CD1c-positive myeloid dendritic cell (primary cell): ENCODE measurements around the gene MATN4.

Source experiments
- DNase-seq: peaks from one replicate; pipeline ENCODE4 v3.0.0-alpha.2; 2016; ENCODE audit errors: extremely low spot score

The MATN4 gene

DNA sequence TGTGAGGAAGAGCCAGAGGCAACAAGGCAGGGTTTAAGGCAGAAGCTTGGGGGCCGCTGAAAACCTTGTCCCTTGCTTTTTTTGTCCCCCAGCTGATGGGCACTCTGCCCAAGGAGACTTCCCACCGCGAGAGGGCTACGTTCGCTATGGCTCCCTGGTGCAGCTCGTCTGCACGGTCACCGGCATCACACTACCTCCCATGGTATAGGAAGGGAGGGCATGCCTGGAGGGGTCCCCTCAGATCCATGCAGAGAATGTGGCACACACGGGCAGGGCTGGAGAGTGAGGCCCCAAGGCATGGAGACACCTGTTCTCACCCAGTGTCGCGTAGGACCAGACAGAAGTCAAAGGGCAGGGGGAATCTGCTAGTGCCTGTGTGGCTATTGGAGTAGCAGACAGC is 5.8 kb upstream of the MATN4 start:
- no peak for DNase-seq

DNA sequence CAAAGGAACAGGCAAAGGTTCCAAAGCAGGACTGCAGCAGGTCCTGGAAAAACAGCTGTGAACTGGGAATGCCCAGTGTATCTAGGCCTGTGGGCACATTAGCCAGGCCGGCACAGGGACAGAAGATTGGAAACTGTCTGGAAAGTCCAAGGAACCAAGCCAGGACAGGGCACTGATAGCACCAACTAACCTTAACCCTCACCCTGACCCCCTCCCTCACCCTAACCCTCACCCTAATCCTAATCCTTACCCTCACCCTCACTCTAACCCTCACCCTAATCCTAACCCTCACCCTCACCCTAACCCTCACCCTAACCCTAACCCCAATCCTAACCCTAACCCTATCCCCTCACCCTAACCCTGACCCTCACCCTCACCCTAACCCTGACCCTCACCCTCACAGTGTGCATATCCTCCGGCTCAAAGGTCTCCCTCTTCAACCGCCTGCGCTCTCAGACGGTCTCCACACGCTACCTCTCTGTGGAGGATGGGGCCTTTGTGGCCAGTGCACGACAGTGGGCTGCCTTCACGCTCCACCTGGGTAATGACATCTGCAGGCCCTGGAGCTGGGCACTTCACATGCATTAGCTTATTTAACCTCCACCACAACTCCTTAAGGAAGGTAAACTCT is 5.1 kb upstream of the MATN4 start:
- DNase-seq = no peak

DNA sequence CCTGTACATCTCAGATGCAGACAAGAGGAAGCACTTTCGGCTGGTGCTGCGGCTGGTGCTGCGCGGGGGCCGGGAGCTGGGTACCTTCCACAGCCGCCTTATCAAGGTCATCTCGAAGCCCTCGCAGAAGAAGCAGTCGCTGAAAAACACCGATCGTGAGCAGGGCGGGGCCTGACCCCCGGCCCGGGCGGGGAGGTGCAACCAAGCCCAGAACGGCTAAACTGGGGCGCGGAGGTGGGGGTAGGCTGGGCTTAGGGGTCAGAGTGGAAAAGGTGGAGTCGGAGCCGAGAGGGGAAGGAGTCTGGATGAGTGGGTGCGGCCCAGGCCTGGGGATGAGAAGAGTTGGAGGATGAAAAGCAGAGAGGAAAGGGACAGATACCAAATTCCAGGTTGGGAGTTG is 4.1 kb upstream of the MATN4 start:
- DNase-seq = no peak

DNA sequence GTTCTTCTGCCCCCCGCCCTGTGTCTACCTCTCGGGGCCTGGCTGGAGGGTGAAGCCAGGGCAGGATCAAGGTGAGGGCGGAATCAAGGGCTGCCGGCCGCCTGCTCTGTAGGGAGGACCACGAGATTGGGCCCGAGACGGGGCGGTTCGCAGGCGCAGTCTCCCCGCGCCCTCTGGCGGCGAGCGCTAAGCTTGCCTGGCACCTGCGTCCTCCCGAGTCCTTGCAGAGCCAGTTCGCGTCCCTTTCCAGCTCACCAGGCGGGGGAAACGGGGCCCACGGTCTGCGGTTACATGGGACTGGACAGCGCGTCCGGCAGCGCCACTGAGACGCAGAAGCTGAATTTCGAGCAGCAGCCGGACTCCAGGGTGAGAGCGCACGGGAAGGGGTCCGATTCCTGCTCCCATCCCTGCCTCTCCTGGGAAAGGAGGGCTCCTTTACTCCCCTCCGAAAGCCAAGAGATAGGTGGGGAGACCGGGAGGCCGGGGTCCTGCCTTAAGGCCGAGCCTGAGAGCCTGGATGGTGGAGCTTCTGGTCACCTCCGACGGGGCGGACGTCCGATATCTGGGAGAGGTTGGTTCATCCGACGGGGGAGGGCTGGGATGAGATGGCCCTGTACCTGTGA is 3.6 kb upstream of the MATN4 start:
- peak; percentile 64 for DNase-seq

DNA sequence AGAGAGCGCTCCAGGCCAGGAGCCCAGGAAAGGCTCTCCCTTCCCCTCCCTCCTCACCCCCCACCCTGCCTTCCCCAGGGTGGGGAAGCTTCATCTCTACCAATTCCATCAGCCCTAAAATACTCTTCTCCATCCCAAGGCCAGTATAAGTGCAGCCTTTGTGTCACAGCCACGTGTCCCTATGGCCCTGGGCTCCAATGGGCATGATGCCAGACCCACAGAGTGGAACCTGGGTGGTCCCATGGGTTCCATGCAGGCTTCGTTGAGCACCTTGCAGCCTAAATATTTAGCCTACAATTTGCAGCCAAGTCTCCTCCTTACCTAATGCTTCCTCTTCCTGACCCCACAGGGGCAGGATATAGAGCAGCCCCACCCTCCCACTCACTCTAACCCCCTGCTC is 976 bp upstream of the MATN4 start:
- no peak for DNase-seq

DNA sequence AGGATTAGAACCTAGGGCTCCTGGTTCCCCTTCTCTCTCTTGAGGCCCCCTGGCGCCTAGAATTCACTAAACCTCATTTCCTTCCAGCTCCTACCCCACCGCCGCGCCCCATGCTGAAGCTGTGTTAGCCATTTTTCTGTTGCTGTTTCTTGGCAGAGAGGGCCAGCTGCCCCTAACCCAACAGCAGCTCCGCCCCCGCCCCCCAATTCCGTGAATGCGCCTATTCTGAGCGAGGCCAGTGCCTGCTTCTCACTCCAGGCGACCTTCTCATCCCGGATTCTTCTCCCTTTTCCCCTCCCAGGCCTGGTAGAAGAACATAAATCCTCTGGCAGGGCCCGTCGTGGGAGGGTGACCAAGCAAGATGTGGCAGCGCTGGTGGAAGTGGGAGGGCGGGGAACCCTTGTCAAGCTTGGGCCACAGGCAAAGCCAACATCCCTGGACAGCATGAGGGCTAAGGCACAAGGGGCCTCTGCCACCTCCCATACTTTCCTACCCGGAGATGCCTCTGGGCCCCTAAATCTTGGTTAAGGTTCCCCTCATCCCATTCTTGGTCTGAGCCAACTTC is 941 bp downstream of the MATN4 start:
- DNase-seq = no peak

DNA sequence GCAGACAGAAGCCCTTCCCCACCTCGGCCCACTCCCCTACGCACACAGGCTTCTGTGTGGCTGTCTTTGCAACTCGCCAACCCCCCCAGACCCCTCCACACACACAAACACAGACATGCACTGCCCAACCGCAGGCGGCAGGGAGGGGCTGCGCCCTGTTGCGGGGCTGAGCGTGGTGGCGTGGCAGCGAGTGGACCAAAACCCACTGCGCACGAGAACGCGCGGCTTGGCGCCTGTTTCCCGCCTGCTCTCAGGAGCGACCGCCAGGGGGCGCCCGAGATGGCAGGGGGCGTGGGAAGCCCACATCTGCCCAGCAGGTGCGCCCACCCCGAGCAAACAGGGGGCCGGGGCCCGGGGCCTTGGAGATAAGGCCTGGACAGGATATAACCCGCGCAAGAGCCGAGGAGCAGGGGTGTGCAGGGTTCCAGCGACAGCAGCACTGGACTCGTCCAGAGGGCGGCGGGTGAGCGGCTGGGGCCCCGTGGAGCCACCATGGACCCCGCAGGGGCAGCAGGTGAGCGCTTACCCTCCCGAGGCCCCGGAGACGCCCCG is 1.6 kb downstream of the MATN4 start, which contains the start of gene RBPJL:
RBPJL (plus strand) TSS at position 410 of the 552 bp plus-strand sequence; CDS start at position 493, 83 bp downstream.
- DNase-seq = peak; percentile 40

DNA sequence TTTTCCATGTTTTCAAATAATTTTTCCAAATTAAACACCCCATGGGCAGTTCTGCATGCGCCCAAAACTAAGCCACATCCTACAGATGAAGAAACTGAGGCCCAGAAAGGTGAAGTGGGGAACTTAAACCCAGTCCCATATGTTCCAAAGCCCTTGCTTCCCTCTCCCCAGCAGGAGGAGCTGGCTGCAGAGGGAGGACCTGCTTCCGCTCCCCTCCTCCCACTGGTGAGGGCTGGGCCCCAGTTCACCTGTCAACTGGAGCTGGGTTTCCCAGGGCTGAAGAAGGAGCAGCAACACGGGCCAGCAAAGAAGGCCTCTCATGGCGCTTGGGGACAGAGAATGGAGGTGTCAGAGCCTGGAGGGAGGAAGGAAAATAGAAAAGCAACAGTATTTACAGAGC is 2.8 kb downstream of the MATN4 start:
- DNase-seq = no peak

DNA sequence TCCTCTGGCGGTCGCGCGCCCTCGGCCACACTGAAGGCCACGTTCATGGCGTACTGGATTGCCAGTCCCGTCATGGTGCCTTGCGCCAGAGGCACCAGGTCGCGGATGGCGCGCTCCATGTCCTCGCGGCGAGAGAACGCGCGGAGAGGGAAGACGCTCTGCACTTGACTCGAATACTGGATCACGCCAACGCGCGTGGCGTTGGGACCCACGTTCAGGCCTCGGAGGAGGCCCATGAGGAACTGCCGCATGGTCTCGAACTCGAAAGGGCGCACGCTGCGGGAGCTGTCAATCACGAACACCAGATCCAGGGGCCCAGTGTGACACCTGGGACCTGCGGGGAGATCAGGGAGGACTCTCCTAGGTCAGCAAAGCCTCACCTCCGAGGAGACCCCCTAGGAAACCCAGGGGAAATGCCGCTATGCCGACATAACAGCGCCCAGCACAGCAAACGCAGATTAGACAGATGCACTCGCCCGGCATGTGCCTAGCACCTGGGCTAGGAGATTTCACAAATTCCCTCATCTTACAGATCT is 3.6 kb downstream of the MATN4 start:
- DNase-seq = no peak

DNA sequence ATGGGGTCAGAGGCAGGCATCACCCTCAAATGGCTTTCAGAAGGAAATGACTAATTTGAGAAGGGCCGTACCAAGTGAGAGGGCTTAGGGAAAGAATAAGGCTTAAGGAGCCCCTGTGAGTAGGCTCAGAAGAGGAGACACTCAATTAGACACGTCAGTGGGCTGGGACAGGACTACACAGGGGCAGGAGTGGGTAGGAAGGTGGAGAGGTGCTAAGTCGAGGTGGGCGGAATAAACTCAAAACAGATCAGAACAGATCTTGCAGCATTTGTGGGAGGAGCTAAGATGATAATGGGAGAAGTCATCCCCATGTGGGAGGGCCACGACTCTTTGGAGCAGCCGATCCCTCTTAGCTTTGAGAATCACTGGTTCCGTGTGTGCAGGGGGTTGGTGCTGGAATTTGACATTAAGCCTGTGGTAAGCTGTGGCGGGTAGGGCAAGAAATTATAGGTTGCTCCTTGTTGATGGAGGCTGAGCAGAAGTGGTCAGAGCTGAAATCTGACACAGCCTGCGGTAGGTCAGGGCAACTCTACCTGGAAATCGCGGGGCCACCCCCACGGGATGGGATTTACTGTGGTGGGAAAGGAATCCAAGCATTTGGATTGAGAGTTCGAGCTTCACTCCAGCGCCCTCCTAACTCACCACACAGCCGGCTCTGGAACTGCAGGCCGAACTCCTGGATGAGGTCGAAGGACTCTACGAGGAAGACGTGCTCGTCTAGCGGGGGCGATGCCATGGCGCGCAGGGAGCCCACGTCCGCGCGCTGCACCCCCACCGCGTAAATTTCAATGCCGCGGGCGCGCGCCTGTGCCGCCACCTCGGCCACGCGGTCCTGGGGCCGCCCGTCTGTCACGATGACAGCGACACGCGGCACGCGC is 4.3 kb downstream of the MATN4 start:
- no peak for DNase-seq

DNA sequence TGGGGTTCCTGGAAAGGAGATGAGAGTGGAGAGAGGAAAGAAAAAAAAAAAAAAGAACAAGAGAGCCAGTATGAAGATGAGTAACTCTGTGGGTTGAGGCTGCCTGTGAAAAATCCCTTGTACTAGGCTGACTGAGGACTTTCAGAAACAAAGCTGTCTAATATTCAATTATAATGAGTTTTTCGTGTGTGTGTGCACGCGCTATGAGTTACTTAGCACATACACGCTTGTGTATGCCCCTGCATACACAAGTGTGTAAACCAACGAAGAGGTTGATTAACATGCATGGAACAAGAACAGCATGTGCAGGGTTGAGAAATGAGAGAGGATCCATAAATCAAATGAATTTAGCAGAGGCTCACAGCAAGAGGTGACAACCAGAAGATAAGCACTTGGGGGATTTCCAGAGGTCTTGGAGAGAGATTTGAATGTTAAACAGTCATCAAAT is 6.3 kb downstream of the MATN4 start:
- no peak for DNase-seq

DNA sequence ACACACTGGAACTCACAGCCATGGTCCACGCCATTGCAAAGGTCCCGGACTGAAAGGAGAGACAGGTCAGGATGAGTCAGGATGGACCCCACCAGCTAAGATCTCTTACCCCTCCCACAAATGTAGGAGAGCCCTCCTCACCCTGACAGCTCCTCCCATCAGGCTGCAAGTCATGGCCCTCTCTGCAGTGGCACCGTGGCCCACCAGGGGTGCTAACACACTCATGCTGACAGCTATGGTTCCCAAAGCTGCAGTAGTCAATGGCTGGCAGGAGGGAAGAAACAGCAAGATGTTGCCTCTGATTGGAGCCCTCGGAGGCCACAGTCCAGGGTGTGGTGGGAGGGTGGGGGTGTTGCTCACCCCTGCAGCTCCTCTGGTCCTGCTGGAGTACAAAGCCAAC is 7.1 kb downstream of the MATN4 start:
- no peak for DNase-seq

DNA sequence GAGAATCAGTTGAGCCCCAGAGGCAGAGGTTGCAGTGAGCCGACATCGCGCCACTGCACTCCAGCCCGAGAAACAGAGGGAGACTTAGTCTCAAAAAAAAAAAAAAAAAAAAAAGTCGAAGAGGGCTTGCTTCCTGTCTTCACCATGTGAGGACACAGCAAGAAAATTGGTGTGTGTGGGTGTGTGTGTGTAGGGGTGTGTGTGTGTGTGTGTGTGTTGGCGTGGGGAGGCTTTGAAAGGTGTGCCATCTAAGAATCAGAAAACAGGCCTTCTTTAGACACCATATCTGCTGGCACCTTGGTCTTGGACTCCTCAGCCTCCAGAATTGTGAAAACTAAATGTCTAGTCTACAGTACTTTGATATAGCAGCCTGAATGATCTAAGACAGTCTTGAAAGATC is 8.3 kb downstream of the MATN4 start:
- DNase-seq = no peak

DNA sequence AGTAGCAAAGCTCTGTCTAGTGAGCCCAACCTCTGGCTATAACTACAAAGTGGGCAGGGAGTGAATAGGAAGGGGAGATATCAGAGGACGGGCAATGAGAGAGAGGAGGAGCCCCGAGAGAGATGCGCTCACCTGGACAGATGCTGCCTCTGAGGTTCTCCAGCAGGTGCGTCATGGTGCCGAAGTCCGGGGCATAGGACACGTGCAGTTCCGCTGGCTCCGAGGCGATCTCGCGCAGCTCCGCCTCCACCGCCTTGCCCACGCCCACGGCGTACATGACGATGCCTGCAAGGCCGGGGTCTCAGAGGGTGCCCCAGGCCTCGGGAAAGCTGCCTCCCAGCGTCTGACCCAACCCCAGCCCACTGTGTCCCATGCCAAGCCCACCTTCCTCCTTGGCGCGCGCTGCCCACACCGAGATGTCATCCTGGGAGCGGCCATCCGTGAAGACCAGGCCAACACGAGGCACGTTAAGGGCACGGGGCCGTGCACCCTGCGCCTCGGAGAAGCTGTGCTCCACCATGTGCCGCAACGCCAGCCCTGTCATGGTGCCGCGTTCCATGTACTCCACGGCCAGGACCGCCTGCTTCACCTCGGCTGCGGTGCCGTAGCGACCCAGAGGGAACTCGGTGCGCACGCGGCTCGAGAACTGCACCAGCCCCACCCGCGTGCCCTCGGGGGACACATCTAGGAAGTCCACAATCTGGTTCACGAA is 10.2 kb downstream of the MATN4 start:
- no peak for DNase-seq

DNA sequence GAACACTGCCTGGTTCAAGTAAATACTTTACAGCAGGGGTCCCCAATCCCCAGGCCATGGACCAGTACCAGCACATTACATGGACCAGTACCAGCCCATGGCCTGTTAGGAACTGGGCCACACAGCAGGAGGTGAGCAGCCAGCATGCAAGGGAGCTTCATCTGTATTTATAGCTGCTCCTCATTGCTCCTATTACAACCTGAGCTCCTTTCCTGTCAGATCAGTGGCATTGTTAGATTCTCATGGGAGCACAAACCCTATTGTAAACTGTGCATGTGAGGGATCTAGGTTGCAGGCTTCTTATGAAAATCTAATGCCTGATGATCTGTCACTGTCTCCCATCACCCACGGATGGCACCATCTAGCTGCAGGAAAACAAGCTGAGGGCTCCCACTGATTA is 13.4 kb downstream of the MATN4 start:
- DNase-seq = no peak

DNA sequence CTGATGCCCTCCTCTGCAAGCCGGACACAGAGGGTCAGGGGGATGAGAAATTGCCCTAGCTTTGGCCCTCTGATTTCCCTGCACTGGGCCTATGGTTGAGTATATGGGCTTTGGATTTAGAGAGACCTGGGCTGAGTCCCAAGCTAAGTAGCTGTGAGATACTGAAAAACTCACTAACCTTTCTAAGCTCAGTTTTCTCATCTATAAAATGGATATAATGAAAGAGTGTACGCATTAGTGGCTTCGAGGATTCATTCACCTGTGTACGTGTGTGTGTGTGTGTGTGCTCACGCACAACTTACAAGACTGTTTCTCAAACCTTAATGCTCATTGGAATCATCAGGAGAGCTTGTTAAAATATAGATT is 14.1 kb downstream of the MATN4 start:
- DNase-seq = no peak

DNA sequence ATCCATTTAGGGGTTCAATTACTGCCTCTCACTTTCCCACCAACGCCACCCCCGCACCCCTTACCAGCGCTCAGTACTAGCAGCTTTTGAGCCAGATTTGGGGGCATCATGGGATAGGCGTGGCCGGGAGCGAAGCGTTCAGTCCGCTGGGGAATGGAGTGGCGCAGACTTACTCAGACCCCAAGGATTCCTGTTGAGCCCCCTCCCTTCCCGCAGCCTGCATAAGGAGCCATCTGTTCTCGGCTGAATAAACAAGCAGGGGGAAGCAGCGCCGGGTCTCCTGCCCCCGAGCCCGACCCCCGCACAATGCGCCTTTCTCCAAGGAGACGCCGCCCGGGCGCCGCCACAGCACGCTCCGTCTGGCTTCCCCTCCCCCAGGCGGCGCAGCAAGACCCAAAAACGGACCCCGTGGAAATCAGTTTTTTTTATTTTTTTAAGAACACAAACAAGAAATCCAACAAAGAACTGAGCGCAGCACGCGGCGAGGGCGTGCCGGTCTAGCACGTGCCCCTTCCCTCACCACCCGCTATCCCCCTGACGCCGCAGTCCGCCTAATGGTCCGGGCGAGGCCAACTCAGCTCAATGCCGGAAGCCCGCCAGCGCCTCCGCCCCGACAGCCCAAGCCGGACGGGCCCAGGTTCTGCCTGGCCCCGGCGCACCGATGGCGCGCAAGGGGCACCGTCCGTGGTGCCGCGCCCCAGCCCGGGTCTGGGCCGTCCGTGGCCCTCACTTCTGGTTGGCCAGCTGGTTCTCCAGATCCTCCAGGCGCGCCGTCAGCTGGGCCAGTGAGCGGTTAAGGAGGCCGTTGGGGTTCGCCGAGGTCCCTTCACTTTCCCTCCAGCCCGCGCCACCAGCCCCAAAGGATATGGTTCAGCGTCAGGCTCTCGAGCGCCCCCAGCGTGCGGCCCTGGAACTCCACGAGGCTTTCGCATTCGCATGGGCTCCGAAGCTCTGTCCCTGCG is 14.8 kb downstream of the MATN4 start:
- DNase-seq = peak; percentile 82

DNA sequence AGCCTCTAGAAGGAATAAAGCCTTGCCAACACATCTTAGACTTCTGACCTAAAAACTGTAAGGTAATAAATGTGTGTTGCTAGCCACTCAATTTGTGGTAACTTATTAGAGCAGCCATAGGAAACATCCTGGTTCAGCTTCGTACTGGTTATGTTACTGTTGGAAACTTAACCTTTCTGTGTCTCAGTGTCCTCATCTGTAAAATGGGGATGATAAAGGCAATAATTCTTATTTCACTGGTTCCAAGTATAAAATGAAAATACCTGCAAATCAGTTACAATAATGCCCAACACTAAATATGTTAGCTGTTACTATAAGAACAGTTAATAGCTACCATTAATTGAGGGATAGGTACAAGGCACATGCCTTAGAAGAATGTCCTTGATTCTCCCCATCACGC is 15.8 kb downstream of the MATN4 start:
- DNase-seq = no peak

DNA sequence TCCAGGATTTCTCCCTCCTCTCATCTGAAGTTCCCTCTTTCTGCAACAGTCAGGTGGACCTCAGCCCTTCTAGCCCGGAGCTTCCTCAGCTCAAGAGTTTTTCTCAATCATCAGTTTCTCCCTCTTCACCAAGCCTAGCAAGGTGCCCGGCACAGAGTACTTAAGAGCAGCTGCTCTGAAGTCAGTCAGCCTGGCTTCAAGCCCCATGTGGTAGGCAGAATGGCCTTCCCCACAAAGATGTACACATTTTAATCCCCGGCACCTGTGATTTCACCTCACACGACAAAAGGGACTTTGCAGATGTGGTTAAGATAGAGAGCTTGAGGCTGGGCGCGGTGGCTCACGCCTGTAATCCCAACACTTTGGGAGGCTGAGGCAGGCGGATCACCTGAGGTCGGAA is 16.6 kb downstream of the MATN4 start:
- no peak for DNase-seq

DNA sequence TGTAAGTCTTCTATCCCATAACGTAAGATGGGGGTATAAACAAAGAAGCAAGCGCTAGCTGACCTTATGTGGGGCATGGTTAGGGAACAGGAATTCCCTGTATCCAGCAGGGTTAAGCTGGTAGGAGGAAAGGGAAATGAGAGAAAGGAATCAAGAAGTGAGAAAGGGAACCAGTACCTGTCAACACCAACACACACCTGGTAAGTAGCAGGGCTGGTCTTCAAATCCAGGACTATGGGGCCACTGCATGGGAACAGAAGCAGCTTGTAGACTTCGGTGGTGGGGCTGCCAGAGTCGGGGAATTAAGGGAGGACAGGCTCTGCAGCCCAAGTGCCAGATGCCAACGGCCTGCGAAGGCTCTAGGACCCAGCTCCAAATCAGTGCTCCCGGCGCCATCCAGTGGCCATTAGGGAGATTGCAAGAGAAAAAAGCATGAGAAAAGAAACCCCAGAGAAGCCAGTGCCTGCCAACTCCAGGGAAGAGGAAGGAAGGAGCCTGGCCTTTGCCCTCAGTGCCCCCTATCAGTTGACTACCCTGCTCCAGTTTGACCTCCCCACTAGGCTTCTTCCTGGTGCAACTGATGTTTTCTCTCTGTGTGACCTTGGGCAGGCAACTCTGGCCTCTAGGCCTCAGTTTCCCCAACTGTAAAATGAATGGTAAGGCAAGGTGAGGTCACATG is 17.3 kb downstream of the MATN4 start:
- peak; percentile 82 for DNase-seq
